GM11168 (cell line): Measurements from ENCODE around the gene SNAP29.
"Not testable (repeated sequence)": the region's sequence is repeated elsewhere in the genome, so short reads cannot be mapped to it uniquely, and the experiment has no call there.

Experiments used
- in situ Hi-C: fragments of 300-500 bp; cut with MboI; formaldehyde crosslinking; loops from one replicate; pipeline ENCODE4 v1.12.0; 2022; ENCODE audit warnings: low sequenced_read_pairs; ENCODE audit not compliant: unreplicated experiment

The SNAP29 gene

GRCh38 chr22:20858615-20859416 is at the start of gene SNAP29, which contains the start of gene PI4KA:
TSS of gene SNAP29 (plus strand) at chr22:20859007. CDS start at chr22:20859111, 104 bp downstream.
TSS of gene PI4KA (minus strand) at chr22:20858811. CDS start at chr22:20858725, 86 bp downstream.
- in situ Hi-C loops = no loop called here

DNA sequence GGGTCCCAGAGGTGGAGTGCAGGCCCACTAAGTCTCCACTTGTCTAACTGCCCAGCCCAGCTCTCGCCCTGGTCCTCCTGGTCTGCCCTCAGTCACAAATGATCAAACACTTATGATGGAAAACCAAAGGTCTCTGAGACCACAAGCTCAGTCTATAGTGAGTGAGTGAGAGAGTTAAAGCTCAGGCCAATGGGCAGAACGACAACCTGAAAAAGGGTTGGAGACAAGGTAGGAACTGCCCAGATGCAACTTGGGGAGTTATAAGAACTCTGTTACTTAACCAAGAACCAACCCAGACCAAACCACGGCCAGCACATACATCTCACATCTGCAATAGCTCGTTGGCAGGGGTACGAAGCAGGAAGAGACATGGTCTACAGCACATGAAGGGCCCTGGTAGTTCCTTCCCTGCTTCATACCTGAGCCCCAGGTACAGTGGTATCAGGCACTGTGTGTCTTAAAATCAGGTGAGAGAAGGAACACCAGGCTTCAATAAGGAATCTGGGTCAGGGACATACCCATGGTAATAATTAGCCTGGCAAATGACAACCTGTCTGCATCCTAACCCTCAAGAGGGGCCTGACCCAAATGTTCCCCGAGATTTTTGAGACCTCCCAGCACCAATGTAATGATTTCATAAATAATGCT is 49.1 kb upstream of the SNAP29 start:
- in situ Hi-C loops = no loop called here

- in situ Hi-C loops = no loop called here
These were observed 48.2 kb upstream of the SNAP29 start for GRCh38 chr22:20810645-20811044.

GRCh38 chr22:20811171-20811570 is 47.6 kb upstream of the SNAP29 start:
- in situ Hi-C loops = no loop called here

- in situ Hi-C loops = no loop called here
These were observed 46.7 kb upstream of the SNAP29 start for GRCh38 chr22:20811971-20812660.

DNA sequence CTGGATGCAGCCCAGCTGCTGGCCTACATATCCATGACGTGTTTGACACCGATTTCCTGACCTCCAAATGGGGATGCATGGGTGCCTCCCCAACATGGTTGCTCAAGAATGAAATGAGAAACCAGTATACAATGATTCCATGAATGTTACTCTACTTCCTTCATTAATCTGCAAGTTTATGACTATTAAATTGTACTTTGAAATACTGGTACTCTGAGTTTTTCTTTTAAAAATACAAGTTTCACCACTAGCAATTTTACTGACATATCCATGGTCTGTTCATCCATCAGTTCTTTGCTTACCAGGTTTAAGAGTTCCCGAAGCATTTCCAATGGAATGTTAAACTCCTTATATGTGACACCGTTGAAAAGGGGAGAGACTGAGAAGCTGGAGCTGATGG is 45.8 kb upstream of the SNAP29 start:
- in situ Hi-C loops = no loop called here

DNA sequence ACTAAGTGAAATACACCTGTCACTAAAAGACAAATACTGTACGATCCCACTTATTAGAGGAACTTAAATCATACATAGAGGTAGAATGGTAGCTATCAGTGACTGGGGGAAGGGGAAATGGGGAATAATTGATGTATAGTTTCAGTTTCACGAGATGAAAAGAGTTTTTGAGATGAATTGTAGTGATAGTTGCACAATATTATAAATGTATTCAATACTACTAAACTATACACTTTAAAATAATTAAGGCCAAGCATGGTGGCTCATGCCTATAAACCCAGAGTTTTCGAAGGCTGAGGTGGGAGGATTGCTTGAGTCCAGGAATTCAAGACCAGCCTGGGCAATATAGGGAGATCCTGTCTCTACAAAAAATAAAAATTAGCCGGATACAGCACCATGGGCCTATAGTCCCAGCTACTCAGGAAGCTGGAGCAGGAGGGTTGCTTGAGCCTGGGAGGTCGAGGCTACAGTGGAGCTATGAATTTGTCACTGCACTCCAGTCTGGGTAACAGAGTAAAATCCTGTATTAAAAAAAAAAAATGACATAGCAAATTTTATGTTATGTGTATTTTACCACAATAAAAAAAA is 44.5 kb upstream of the SNAP29 start:
- in situ Hi-C loops = no loop called here

GRCh38 chr22:20815477-20816050 is 43.2 kb upstream of the SNAP29 start:
- in situ Hi-C loops = no loop called here

GRCh38 chr22:20816559-20816958 is 42.2 kb upstream of the SNAP29 start:
- in situ Hi-C loops = no loop called here

DNA sequence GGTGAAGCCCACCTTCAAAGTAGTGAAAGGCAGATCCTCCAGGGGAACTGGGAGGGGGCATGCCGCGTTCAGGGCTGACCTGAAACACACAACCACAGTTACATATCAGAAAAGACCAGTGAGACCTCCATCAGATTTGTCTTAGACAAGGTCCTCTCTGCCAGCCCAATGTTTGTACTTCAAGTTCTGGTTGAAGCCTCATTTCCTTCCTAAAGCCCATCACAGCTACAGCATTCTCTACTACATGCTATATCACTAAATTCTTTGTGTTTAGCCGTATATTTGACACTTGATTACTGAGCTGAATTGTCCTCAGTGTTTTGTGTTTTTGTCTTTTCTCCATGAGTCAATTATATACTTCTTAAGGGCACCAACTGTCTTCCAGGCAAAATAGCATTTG is 40.3 kb upstream of the SNAP29 start:
- in situ Hi-C loops = no loop called here

GRCh38 chr22:20819471-20819870 is 39.3 kb upstream of the SNAP29 start:
- in situ Hi-C loops = no loop called here

DNA sequence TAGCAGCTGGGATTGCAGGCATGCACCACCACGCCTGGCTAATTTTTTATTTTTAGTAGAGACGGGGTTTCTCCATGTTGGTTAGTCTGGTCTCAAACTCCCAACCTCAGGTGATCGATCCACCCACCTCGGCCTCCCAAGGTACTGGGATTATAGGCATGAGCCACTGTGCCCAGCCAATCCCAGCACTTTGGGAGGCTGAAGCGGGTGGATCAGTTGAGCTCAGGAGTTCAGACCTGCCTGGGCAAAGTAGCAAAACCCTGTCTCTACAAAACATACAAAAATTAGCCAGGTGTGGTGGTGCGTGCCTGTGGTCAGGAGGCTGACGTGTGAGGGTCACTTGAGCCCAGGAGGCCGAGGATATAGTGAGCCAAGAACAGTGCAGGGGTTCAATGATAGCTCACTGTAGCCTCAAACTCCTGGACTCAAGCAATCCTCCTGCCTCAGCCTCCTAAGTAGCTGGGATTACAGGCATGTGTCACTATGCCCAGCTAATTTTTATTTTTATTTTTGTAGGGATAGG is 37.0 kb upstream of the SNAP29 start:
- in situ Hi-C loops = not testable (repeated sequence)

GRCh38 chr22:20822240-20822639 is 36.6 kb upstream of the SNAP29 start:
- in situ Hi-C loops = no loop called here

DNA sequence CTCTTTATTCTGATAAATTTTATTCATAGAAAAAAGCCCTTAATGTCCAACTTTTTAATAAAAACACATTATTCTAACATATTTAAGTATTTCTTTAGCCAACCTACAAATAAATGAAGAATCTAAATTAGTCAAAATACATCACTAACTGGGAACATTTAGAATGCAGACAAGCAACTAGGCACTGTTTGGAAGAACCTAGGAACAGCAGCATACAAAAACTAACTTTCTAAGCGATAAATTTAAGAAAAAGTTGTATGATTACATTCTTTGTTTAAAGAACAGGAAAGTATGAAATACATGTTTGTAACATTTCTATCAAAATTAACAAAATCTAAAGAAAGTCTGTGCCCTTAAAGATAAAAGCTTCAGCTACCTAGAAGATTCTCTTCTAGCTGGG is 35.5 kb upstream of the SNAP29 start:
- in situ Hi-C loops = no loop called here

- in situ Hi-C loops = not testable (repeated sequence)
These were observed 33.6 kb upstream of the SNAP29 start for GRCh38 chr22:20825216-20825615.

DNA sequence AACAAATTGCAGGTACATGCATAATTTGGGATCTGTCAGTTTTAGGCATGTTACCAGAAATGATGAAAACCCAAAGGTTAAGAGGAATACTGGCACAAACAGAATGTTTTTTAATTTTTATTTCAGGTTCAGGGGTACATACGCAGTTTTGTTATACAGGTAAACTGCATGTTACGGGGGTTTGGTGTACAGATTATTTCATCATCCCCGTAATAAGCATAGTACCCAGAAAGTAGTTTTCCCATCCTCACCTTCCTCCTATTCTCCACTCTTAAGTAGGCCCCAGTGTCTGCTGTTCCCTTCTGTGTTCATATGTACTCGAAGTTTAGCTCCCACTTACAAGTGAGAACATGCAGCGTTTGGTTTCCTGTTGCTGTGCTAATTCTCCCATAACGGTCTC is 33.2 kb upstream of the SNAP29 start:
- in situ Hi-C loops = no loop called here

GRCh38 chr22:20826373-20827152 is 32.2 kb upstream of the SNAP29 start:
- in situ Hi-C loops = not testable (repeated sequence)

DNA sequence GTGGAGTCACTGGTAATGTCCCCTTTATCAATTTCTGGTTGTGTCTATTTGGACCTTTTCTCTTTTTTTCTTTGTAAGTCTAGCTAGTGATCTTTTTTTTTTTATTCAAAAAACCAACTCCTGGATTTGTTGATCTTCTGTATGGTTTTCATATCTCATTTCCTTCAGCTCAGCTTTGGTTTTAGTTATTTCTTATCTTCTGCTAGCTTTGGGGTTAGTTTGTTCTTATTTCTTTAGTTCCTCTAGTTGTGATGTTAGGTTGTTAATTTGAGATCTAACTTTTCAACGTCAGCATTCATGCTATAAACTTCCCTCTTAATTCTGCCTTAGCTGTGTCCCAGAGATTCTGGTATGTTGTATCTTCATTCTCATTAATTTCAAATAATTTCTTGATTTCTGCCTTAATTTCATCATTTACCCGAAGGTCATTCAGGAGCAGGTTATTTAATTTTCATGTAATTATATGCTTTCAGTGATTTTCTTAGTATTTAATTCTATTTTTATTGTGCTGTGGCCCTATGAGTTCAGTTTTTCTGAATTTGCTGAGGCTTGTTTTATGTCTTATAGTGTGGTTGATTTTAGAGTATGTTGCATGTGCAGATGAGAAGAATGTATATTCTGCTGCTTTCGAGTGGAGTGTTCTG is 29.2 kb upstream of the SNAP29 start:
- in situ Hi-C loops = no loop called here

- in situ Hi-C loops = no loop called here
These were observed 25.6 kb upstream of the SNAP29 start for GRCh38 chr22:20833225-20833665.
